RWPE2 (cell line): ENCODE data around the gene MOCS3.
"Not testable (repeated sequence)": the region's sequence is repeated elsewhere in the genome, so short reads cannot be mapped to it uniquely, and the experiment has no call there.

Experiments
- ATAC-seq: fragments of 200-7000 bp; cut with Tn5 transposase; 3 replicates; pipeline ENCODE4 v1.9.1; 2021; ENCODE audit warnings: low read depth
- DNase-seq: peaks from one replicate; pipeline ENCODE4 v3.0.0-alpha.2; 2020; ENCODE audit warnings: low spot score
- H3K27ac ChIP-seq: fragments of 450-650 bp; 2 replicates; pipeline ENCODE4 v1.5.1; 2017; ENCODE audit warnings: mild to moderate bottlenecking; ENCODE audit not compliant: poor library complexity, severe bottlenecking
- H3K27me3 ChIP-seq: fragments of 250-450 bp; sonication (Bioruptor Pico); 2 replicates; pipeline ENCODE4 v1.5.1; 2021; ENCODE audit warnings: mild to moderate bottlenecking, moderate library complexity; ENCODE audit not compliant: insufficient read depth, poor library complexity, severe bottlenecking
- H3K36me3 ChIP-seq: fragments of 250-450 bp; sonication (Bioruptor Pico); 2 replicates; pipeline ENCODE4 v1.5.1; 2020; ENCODE audit warnings: low read depth, mild to moderate bottlenecking, moderate library complexity
- H3K4me1 ChIP-seq: fragments of 250-450 bp; sonication (Bioruptor Pico); 2 replicates; pipeline ENCODE4 v1.5.1; 2021; ENCODE audit warnings: mild to moderate bottlenecking, moderate library complexity; ENCODE audit not compliant: insufficient read depth, poor library complexity, severe bottlenecking
- H3K4me3 ChIP-seq: fragments of 250-450 bp; sonication (Bioruptor Pico); 2 replicates; pipeline ENCODE4 v1.5.1; 2021; ENCODE audit warnings: mild to moderate bottlenecking, moderate library complexity; ENCODE audit not compliant: severe bottlenecking
- H3K9me3 ChIP-seq: fragments of 250-450 bp; sonication (Bioruptor Pico); 2 replicates; pipeline ENCODE4 v1.5.1; 2021; ENCODE audit warnings: mild to moderate bottlenecking, moderate library complexity; ENCODE audit not compliant: severe bottlenecking
- CTCF ChIP-seq: fragments of 450-650 bp; IDR thresholded peaks from one replicate; pipeline ENCODE4 v1.5.1; 2017; ENCODE audit warnings: mild to moderate bottlenecking, moderate library complexity; ENCODE audit not compliant: poor library complexity, severe bottlenecking

MOCS3 gene

GRCh38 chr20:50969435-50969834 lies 10.8 kb downstream of the MOCS3 start:
- peak; percentile 45 for DNase-seq
- Histone ChIP-seq H3K27ac (no peak overlapping the region), H3K4me3 (no peak overlapping the region), H3K4me1 (no peaks in the 10 kb centered on the region), H3K27me3 (no peaks in the 10 kb centered on the region), H3K36me3 (no peaks in the 10 kb centered on the region), H3K9me3 (no peaks in the 10 kb centered on the region)
- ATAC-seq: 0 out of 3 replicates have a peak, but pooled peaks have one; percentile 33
- no peak for TF ChIP-seq CTCF

GRCh38 chr20:50969912-50970311 lies 11.3 kb downstream of the MOCS3 start:
- no peaks in the 10 kb centered on the region for H3K36me3 ChIP-seq

GRCh38 chr20:50975701-50976330 lies 17.2 kb downstream of the MOCS3 start:
- Histone ChIP-seq H3K4me1 (peaks cover 11% of the 10 kb centered on the region), H3K9me3 (no peaks in the 10 kb centered on the region), H3K27me3 (no peaks in the 10 kb centered on the region), H3K27ac (no peak overlapping the region), H3K36me3 (no peaks in the 10 kb centered on the region), H3K4me3 (no peak overlapping the region)
- no peak for TF ChIP-seq CTCF
- ATAC-seq (no peak), DNase-seq (peak; percentile 69)

More at GRCh38 chr20:50969912-50970311, 11.3 kb downstream of the MOCS3 start:
- no peaks in the 10 kb centered on the region for H3K4me1 ChIP-seq
- H3K9me3 ChIP-seq: no peaks in the 10 kb centered on the region
- no peak overlapping the region for H3K4me3 ChIP-seq
- ATAC-seq: no peak
- DNase-seq: peak; percentile 72
- H3K27me3 ChIP-seq: no peaks in the 10 kb centered on the region
- no peak overlapping the region for H3K27ac ChIP-seq
- no peak for TF ChIP-seq CTCF

GRCh38 chr20:50977066-50978021 lies 18.7 kb downstream of the MOCS3 start:
- Histone ChIP-seq H3K4me3 (no peak overlapping the region), H3K36me3 (no peaks in the 10 kb centered on the region), H3K27me3 (no peaks in the 10 kb centered on the region), H3K4me1 (peaks cover 18% of the 10 kb centered on the region), H3K27ac (no peak overlapping the region), H3K9me3 (no peaks in the 10 kb centered on the region)
- ATAC-seq: no peak
- peak; percentile 72 for DNase-seq
- TF ChIP-seq CTCF: no peak

GRCh38 chr20:50978533-50978932 lies 19.9 kb downstream of the MOCS3 start:
- not testable (repeated sequence) for H3K4me3 ChIP-seq, H3K27ac ChIP-seq, H3K27me3 ChIP-seq

More at GRCh38 chr20:50978533-50978932, 19.9 kb downstream of the MOCS3 start:
- H3K9me3 ChIP-seq, H3K36me3 ChIP-seq, ATAC-seq: not testable (repeated sequence)
- DNase-seq: peak; percentile 16
- peaks cover 22% of the 10 kb centered on the region for H3K4me1 ChIP-seq
